Panc1 (cell line): ENCODE results near the gene ADIRF.

Experiments
- SIN3A ChIP-seq: IDR thresholded peaks from 2 replicates; pipeline ENCODE4 v1.6.1; 2012; ENCODE audit warnings: low read depth, mild to moderate bottlenecking, low read length, moderate library complexity, borderline replicate concordance; ENCODE audit not compliant: insufficient read depth
- TF ChIP-seq, protein P1 (sequence below): fragments of 450-650 bp; IDR thresholded peaks from 2 replicates; pipeline ENCODE4 v1.5.1; 2017; ENCODE audit warnings: mild to moderate bottlenecking

GRCh38 chr10:86953747-86954680 lies 14.3 kb upstream of the ADIRF start:
- TF ChIP-seq, protein P1, sequence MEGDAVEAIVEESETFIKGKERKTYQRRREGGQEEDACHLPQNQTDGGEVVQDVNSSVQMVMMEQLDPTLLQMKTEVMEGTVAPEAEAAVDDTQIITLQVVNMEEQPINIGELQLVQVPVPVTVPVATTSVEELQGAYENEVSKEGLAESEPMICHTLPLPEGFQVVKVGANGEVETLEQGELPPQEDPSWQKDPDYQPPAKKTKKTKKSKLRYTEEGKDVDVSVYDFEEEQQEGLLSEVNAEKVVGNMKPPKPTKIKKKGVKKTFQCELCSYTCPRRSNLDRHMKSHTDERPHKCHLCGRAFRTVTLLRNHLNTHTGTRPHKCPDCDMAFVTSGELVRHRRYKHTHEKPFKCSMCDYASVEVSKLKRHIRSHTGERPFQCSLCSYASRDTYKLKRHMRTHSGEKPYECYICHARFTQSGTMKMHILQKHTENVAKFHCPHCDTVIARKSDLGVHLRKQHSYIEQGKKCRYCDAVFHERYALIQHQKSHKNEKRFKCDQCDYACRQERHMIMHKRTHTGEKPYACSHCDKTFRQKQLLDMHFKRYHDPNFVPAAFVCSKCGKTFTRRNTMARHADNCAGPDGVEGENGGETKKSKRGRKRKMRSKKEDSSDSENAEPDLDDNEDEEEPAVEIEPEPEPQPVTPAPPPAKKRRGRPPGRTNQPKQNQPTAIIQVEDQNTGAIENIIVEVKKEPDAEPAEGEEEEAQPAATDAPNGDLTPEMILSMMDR: no peak
- TF ChIP-seq SIN3A: no peak
